NCI-H524 treated with DMSO at 0.1 percent for 48 hours (cell line): ENCODE data around the gene IFNL1.
A peak's percentile ranks its signal among the peaks of the same experiment; 100 is the strongest.
"Not testable (repeated sequence)": the region's sequence is repeated elsewhere in the genome, so short reads cannot be mapped to it uniquely, and the experiment has no call there.

Source experiments
- DNase-seq: peaks from one replicate; lab custom pipeline; 2025; lab: John Stamatoyannopoulos, UW

IFNL1 gene

DNA sequence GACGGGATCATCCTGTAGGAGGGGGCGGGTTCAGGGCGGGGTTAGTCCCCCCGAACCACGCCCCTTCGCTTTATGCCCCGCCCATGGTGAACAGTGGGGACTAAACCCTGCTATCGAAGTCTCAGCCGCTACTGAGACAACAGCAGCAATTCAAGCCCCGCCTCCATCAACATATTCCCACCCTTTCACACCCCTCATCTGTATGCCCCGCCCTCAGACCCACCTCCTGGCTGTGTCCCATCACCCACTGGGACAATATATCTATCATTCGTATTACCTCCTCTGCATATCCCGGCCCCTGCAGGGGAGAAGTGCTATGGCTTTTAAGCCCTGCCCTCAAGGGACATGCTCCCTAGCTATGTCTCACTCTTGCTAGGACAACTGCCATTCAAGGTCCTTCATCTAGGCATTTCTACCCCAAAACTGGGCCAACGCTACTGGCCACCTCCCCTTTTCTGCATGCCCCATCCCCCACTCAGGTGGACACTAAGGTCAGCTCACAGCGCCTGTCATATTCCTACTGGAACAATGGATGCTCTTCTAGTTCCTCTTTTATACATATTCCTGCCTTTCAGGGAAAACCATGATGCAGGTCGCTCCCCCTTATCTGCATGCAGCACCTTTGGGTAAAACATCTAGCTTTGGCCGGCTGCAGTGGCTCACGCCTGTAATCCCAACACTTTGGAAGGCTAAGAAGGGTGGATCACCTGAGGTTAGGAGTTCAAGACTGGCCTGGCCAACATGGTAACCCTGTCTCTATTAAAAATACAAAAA, 12.5 kb downstream of the IFNL1 start:
- no peak for DNase-seq

DNA sequence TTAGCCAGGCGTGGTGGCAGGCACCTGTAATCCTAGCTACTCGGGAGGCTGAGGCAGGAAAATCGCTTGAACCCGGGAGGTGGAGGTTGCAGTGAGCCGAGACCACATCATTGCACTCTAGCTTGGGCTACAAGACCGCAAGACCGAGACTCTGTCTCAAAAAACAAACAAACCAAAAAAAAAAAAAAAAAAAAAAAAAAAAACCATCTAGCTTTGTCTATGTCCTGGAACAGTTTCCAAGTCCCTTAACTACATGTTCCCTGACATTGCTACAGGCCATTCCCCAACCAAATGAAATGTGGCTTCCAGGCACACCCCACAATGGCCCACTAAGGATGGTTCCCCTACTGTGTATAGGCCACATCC, 13.1 kb downstream of the IFNL1 start:
- not testable (repeated sequence) for DNase-seq

DNA sequence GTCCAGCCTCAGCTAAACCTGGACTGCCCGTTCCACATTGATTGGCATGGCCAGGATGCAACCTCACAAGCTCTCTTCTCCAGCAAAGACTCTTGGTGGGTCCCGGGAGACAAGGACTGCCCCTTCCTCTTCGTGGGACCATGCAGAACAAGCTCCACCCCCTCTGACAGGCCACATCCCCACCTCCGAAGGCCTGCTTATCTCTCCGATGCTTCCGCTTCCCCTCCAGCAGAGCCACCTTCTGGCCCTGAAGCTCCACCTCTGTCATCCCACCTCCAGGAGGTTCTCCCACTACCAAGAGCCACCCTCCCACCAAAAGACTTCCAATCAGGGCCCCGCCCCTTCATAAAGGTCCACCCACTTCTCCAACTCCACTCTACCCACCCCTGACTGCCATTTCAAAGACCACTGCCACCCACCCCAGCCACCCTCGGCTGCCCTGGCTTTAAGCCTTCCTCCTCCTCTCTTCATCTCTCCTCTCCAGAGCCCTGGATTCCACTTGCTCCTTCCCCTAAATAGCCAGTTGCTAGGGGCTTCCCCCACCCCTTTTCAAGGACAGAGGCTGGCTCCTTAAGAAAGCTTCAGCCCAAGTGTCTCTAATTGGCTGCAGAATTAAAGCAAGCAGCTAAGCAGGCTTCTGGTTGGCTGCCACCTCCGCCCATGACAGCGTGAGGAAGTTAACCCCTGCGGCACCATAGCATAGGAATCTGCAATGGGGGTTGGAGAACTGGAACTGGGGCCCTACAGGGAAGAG, 14.5 kb downstream of the IFNL1 start:
- no peak for DNase-seq

DNA sequence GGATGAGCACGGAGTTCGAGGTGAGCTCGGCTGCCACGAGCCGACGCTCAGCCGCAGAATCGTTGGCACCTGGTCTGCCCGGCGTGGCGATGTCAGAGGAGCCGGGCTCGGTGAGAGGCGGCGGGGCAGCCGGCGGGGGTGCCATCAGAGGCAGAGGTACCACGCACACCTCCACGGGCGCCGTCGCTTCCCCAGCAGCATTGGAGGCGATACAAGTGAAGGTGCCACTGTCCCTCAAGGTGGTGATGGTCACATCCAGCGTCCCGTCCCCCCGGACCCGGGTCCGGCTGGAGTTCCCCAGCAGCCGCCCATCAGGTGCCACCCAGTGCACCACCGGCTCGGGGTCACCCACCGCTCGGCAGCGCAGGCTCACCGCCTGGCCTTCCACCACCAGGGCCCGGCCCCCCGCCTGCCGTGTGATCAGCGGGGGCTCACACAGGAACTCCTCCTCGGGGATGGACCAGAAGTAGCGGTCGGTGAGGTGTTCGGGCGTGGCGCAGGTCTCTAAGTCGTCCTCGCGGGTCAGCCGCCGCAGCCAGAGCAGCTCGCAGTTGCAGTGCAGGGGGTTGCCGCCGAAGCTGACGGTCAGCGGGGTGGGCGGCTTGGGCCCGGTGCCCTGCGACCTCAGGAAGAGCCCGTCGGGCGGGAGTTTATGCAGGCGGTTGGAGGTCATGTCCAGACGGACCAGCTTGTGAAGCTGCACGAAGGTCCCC, 18.0 kb downstream of the IFNL1 start:
- no peak for DNase-seq

DNA sequence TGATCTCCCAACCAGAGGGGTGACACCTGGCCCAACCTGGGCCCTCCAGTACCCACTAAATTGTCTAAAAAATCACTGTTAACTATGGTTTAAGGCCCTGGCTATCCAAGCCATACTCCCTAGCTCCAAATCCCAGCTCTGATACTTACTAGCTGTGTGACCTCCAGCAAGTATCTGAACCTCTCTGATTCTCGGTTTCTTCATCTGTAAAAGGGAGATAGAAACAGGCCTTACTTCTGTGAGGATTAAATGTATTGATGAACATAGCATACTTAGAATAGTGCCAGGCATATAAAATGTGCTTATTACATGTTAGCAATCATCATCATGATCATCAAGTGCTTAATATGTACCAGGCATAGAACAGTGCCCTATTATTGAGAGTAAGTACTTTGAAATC, 19.7 kb downstream of the IFNL1 start:
- DNase-seq = no peak

DNA sequence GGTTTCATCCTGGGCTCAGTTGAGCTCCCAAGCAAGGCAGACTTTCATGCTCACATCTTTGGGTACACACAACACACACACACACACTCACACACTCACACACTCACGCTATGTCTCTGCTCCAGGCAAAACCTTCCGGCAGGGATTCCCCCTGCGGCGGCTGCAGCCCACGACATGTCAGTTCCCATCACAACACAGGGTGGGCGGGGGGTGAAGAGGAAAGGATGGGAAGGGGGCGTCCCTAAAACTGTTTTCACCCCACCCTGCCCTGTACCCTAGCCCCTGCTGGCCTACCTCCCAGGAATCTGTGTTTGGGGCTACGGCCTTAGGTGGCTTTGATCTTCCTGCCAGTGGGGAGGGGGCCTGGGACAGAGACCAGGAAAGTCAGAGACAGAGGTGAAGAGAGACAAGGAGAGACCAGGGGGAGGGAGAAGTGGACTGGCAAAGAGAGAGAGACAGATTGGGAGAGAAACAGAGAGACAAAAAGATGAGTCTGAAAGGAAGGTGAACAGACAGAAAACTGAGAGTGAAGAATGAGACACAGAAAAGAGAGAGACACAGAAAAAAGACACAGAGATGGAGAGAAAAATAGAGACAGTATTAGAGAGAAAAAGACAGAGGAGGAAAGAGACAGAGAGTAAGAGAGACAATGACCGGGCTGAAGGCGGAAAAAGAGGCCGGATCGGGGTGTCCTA, 20.6 kb downstream of the IFNL1 start:
- no peak for DNase-seq

DNA sequence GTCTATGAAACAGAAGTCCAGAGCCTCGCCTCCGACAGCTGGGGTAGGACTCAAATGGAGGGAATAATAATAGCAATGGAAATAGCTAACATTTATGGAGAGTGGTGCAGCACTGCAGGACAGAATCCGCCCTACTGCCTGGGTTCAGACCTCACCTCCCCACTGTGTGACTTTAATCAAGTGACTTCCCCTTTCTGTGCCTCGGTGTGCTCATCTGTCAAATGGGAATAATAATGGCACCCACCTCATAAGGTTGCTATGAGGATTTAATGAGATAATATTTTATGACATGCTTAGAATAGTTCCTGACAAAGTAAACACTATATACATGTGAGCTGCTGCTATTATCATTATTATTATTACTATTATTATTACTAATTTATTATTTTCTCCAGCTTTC, 21.3 kb downstream of the IFNL1 start:
- DNase-seq = no peak

DNA sequence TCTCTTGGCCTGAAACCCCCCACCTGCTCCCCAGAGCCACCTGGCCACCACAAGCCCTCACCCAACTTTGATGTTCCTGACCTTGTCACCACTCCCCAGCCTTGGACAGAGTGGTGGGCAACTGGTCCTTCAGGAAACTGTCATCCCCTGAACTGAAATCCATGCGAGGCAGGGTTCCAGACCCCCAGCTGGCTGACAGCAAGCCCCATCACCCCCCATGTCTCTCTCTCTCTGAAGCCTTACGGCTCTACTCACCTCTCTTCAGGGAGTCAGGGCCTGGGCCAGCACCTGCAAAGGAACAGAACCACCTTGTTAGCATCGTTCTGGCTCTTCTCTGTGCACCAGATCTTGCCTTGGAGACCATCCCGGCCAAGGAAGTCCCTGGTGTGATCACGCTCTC, 21.9 kb downstream of the IFNL1 start:
- DNase-seq = no peak

DNA sequence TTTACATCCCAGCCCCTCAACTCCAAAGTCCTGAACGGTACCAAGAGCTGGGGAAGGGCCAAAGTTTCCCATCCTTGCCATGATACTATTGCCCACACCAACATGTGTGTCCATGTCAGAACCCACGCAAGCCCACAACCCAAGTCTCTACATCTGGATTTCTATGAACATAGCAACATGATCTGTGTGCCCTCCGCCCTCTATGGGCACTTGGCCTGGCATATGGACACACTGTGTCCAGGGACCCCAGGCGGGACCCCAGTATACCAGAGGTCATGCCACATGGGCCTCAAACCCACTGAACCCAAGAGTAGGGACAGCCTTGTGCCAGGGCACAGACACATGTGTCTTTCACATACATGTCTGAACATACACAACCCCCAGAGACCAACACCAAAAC, 22.5 kb downstream of the IFNL1 start:
- no peak for DNase-seq

DNA sequence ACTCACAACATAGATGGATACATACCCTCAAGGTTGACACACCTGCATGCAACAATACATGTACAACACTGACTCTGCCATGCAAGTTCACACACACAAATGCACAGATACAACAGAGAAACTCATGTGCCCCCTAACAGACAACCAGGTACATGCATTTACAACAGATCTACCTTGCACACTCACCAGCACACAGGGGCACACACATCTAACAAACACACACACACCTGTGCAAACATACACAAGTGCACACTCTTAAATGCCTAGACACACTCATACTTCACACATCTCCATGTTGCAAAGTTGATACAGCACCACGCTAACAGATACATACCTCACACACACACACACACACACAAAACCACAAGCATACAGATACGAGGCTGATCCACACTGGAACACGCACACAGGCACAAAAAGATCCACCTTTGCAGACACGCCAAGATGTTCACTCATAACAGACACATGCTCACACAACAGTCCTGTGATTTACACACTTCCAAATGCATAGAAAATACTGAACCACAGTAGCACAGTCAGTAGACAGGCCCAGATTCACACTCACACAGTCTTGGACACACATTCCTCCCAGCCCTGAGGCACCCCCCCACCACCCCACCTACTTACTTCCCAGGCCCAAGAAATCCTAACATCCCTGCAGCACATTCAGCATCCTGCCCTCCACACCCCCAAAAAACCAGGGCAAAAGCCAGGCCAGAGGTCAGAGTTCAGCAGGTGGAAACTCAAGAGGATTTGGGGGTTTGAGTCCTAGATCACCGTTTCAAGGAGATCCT, 23.1 kb downstream of the IFNL1 start:
- DNase-seq = no peak

DNA sequence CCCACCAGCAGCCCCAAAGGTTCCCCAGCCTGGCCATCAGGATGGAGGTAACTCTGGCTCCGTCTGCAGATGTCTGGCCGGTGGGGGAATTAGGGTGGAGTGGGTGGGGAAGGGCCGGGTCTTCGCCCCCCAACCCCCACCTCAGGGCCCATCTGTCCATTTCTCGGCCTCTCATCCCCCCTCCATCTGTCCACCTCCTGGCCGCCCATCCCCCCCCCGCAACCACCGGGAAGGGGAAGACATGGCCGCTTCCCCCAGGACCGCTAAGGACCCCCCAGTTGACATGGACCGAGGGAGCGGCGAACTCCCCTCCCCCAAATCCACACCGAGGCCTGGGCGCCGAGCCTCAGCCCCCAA, 23.7 kb downstream of the IFNL1 start:
- DNase-seq = peak; percentile 52

DNA sequence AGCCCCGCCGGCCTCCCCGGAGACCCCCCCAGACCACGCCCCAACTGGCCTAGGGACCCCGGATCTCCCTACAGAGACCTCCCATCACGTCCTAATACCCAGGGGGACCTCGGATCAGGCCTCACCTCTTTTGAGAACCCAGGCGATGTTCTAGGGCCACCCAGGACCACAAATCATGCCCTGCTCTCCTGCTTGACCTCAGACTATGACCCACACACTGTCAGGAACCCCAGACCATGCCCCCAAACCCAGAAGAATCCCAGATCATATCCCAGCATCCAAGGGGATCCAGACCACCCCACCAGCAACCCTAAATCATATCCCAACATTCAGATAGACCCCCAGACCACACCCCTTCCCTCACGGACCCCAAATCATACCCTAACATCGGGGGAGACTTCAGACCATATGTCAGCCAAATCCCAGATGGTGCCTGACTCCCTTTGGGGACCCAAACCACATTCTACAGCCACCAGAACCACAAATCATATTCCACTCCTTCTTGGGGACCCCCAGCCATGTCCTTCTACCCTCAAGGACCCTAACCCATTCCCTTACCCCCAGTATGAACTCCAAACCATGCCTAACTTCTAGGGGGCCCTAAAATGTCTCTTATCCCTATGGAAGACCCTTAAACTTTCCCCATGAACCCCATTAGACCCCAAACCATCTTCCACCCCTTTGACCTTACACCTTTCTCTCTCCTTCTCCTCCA, 25.1 kb downstream of the IFNL1 start:
- DNase-seq = no peak

DNA sequence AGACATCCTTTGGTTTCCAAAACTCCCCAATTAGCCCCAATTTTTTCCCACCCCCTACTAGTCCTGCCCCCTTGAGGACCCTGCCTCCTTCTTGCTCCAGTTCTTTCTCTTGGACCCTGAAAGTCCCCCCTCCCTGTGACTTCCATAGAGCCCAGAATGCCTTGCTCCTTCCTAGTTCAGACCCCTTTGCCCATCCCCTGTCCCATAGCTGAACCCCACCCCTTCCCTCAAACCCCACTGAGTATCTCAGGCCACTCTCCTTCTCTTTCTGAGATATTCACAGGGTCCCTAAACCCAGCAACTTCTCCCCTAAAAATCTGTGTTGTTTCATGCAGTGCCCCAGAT, 25.6 kb downstream of the IFNL1 start:
- DNase-seq = no peak

DNA sequence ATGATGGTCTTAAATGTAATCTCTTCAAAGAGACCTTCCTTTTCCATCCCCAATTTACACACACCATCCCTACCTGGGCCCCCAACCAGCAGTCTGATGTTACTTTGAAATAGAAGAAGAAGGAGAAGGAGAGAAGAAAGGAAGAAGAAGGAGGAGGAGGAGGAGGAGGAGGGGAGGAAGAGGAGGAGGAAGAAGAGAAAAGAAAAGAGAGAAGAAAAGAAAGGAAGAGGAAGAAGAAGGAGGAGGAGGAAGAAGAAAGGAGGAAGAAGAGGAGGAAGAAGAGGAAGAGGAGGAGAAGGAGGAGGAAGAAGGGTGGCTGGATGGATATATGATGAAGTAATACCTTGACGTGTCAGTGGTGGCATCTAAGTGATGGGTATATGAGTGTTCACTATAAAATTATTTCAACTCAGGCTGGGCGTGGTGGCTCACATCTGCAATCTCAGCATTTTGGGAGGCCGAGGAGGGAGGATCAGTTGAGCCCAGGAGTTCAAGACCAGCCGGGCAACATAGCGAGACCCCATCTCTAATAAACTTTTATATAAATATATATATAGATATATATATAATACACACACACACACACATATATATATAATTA, 28.1 kb downstream of the IFNL1 start:
- no peak for DNase-seq

DNA sequence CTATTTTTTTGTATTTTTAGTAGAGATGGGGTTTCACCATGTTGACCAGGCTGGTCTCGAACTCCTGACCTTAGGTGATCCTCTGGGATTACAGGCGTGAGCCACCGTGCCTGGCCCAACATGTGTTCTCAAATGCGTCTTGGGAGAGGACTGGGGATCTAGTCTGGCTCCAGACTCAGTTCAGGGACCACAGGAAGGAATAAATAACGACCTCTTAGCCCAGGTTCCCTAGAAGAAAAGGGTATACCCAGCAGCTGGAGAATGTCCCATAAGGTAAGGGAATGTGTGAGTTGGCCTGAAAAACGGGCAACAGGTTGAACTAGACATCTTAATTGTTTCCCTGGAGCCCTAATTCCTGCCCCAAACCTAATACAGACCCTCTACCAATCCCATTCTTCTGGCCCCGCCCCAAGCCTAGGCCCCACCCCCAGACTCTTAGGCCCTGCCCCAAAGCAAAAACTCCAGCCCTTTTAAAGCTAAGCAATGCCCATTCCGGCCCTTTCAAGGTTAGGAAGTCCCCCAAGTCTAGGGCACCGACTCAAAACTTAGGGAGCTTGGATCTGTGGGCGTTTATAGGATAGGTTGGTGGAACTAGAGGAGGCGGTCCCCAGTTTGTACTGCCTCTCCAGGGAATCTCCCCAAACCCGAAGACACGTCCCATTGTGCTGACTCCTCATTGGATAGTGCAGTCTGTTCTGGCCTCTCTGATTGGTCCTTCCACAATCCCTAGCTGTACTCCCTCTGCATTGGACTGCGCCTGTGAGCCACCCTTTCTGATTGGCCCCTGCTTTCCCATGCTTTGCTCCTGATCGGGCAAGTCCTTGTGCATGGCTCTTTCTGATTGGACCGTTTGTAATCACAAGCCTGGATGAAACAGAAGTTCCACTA, 29.8 kb downstream of the IFNL1 start:
- no peak for DNase-seq

DNA sequence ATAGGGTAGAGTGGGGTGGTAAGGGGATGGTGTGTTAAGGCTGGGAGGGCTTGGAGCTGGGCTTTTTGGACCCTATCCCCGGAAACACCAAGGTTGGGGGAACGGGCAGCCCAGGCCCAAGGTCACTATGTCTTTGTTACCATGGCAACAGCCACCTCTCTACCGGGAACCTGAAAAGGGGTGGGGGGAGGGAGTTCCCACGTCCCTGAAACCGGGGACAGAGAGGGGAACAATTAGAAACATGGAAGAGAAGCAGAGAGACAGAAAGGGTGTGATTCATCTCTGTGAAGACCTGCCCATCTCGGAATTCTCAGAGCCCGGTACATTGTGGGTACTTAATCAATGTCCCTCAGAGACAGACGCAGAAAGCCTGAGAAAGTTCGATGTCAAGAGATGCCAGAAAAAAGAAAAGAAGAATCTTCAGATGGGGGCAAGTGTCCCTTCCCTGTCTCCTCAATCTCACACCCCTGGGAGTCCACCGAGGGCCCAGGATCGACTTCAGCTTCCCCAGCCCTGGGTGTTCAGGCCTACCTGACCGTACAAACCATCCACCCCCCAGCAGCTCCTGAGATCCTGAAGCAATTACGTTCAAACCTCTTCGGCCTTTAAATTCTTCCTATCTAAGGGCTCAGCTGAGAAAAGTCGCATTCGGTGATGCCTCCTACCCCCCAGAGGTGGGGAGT, 31.3 kb downstream of the IFNL1 start:
- no peak for DNase-seq

DNA sequence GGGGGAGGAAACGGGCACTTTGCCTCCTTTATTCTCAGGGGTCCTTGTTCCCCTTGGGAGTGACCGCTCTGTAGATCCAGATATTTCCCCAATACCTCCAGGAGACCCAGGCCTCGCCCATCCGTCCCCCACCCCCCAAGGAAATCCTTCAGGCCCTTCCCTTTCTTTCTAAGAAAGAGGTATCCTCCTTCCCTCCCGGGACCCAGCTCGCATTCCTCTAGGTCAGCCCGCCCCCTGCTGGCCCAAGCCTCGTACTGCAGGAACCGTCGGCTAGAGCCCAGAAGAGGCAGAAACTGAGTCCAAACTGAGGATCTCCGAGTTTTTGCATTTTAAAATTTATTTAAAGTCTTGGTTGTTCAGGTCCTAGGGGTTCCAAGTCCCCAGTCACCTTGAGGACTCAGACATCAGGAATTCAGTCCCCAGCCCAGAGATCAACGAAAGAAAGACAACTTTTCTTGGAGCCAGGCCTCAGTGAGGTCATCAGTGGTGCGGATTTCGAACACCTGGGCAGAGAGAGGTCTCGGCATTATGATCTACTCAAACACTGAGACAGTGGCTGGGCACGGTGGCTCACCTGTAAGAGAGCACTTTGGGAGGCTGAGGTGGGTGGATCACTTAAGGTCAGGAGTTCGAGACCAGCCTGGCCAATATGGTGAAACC, 32.0 kb downstream of the IFNL1 start:
- DNase-seq = peak; percentile 11

DNA sequence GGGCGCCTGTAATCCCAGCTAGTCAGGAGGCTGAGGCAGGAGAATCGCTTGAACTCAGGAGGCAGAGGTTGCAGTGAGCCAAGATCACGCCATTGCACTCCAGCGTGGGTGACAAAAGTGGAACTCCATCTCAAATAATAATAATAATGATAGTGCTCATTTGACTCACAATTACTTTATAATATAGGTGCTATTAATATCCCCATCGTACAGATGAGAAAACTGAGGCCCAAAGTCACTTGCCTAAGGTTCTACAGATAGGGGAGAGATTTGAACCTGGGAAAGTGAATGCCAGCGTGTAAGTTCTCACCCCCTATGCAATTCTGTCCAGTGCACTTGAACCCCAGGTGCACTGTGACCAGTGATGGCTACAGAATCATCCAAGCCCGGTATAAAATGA, 33.7 kb downstream of the IFNL1 start:
- DNase-seq = no peak

DNA sequence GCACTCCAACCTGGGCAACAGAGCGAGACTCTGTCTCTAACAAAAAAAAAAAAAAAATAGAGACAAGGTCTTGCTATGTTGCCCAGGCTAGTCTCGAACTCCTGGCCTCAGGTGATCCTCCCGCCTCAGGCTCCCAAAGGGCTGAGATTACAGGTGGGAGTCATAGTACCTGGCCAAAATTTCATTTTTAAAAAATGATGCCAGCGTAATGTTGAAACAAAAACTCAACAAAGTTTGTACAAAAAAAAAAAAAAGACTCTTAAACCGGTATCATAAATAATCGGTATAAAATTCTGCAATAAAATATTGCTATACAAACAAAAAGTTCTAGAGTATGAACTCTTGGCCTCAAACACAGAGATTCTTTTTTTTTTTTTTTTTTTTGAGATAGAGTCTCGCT, 36.1 kb downstream of the IFNL1 start:
- DNase-seq = no peak
